Trophoblast cell (in vitro differentiated cells and primary cell): ENCODE measurements around the gene TTC39C.
"Not testable (repeated sequence)": the region's sequence is repeated elsewhere in the genome, so short reads cannot be mapped to it uniquely, and the experiment has no call there.

Experiments used
- DNase-seq, 2 donors: peaks; one replicate each; pipeline ENCODE4 v3.0.0-alpha.2; 2016
- H2AFZ ChIP-seq: 2 replicates; pipeline ENCODE4 v1.6.1; 2013; ENCODE audit warnings: low read length, moderate library complexity, mild to moderate bottlenecking; ENCODE audit not compliant: insufficient read depth, poor library complexity
- H2AK5ac ChIP-seq: 2 replicates; pipeline ENCODE4 v1.6.1; 2013; ENCODE audit warnings: mild to moderate bottlenecking, low read length
- H2BK120ac ChIP-seq: 2 replicates; pipeline ENCODE4 v1.6.1; 2013; ENCODE audit warnings: low read length, mild to moderate bottlenecking, moderate library complexity; ENCODE audit not compliant: insufficient read depth, poor library complexity
- H2BK12ac ChIP-seq: 2 replicates; pipeline ENCODE4 v1.6.1; 2013; ENCODE audit warnings: mild to moderate bottlenecking, low read length, moderate library complexity
- H2BK5ac ChIP-seq: 2 replicates; pipeline ENCODE4 v1.6.1; 2013; ENCODE audit warnings: low read length, low read depth, moderate library complexity, mild to moderate bottlenecking; ENCODE audit not compliant: poor library complexity
- H3K14ac ChIP-seq: 2 replicates; pipeline ENCODE4 v1.6.1; 2013; ENCODE audit warnings: mild to moderate bottlenecking, low read length
- H3K18ac ChIP-seq: 2 replicates; pipeline ENCODE4 v1.6.1; 2013; ENCODE audit warnings: mild to moderate bottlenecking, low read length
- H3K23ac ChIP-seq: 2 replicates; pipeline ENCODE4 v1.6.1; 2013; ENCODE audit warnings: low read length
- H3K27ac ChIP-seq: 2 replicates; pipeline ENCODE4 v1.5.1; 2013; ENCODE audit warnings: low read depth, mild to moderate bottlenecking, inconsistent platforms, low read length, moderate library complexity
- H3K27me3 ChIP-seq: 2 replicates; pipeline ENCODE4 v1.6.1; 2013; ENCODE audit warnings: inconsistent platforms, mild to moderate bottlenecking, low read length, moderate library complexity; ENCODE audit not compliant: insufficient read depth
- H3K36me3 ChIP-seq, 2 experiments: 1 replicate in 1 of 2; 2 replicates in 1 of 2; pipeline ENCODE4 v1.6.1; 2013; ENCODE audit warnings: low read length in 2 of 2, mild to moderate bottlenecking in 2 of 2, moderate library complexity in 1 of 2; ENCODE audit not compliant: insufficient read depth in 2 of 2, control insufficient read depth in 1 of 2
- H3K4ac ChIP-seq: 2 replicates; pipeline ENCODE4 v1.6.1; 2013; ENCODE audit warnings: low read depth, mild to moderate bottlenecking, low read length, moderate library complexity
- H3K4me1 ChIP-seq, 2 experiments: 1 replicate in 1 of 2; 2 replicates in 1 of 2; pipeline ENCODE4 v1.6.1; 2013; ENCODE audit warnings: low read length in 2 of 2, mild to moderate bottlenecking in 2 of 2, moderate library complexity in 1 of 2; ENCODE audit not compliant: insufficient read depth in 2 of 2, control insufficient read depth in 1 of 2
- H3K4me2 ChIP-seq: 2 replicates; pipeline ENCODE4 v1.6.1; 2013; ENCODE audit warnings: inconsistent platforms, mild to moderate bottlenecking, low read length, moderate library complexity
- H3K4me3 ChIP-seq: 2 replicates; pipeline ENCODE4 v1.5.1; 2013; ENCODE audit warnings: mild to moderate bottlenecking, low read depth, low read length, inconsistent platforms
- H3K79me1 ChIP-seq: one replicate; pipeline ENCODE4 v1.6.1; 2013; ENCODE audit warnings: low read length
- H3K79me2 ChIP-seq: 2 replicates; pipeline ENCODE4 v1.6.1; 2013; ENCODE audit warnings: low read length, mild to moderate bottlenecking; ENCODE audit not compliant: control insufficient read depth, insufficient read depth, poor library complexity
- H3K9ac ChIP-seq: 2 replicates; pipeline ENCODE4 v1.6.1; 2013; ENCODE audit warnings: mild to moderate bottlenecking, low read length
- H3K9me3 ChIP-seq: 2 replicates; pipeline ENCODE4 v1.6.1; 2013; ENCODE audit warnings: low read depth, mild to moderate bottlenecking, control low read depth, inconsistent platforms, low read length; ENCODE audit not compliant: insufficient read depth
- H4K12ac ChIP-seq: 2 replicates; pipeline ENCODE4 v1.6.1; 2013; ENCODE audit warnings: low read depth, mild to moderate bottlenecking, low read length, moderate library complexity
- H4K8ac ChIP-seq: 2 replicates; pipeline ENCODE4 v1.6.1; 2013; ENCODE audit warnings: low read depth, mild to moderate bottlenecking, low read length, moderate library complexity
- H4K91ac ChIP-seq: one replicate; pipeline ENCODE4 v1.6.1; 2013; ENCODE audit warnings: low read depth, mild to moderate bottlenecking, low read length, moderate library complexity
- WGBS: extraction: QIAGEN DNeasy Blood & Tissue Kit; methylation state at CpG from one replicate; pipeline ENCODE4 v1.1.7; 2013; ENCODE audit warnings: missing lambda C conversion rate; ENCODE audit not compliant: insufficient read length, insufficient coverage; ENCODE audit errors: extremely low coverage; 5-methylcytosine and 5-hydroxymethylcytosine counted together

Gene TTC39C

GRCh38 chr18:24074757-24075156 lies 60.2 kb downstream of the TTC39C start:
- not testable (repeated sequence) for H2AFZ ChIP-seq, H3K27me3 ChIP-seq, DNase-seq, H3K4me3 ChIP-seq, H3K79me2 ChIP-seq, H3K4ac ChIP-seq, H3K4me2 ChIP-seq, H3K4me1 ChIP-seq, H4K12ac ChIP-seq, H2AK5ac ChIP-seq, H3K23ac ChIP-seq, H3K18ac ChIP-seq, H3K27ac ChIP-seq, H3K9ac ChIP-seq, H2BK5ac ChIP-seq, H3K9me3 ChIP-seq, H3K14ac ChIP-seq, H2BK12ac ChIP-seq, H4K91ac ChIP-seq, H2BK120ac ChIP-seq, H3K36me3 ChIP-seq, H4K8ac ChIP-seq, H3K79me1 ChIP-seq
- no CpG with 5 or more reads among the region's 4 CpGs for WGBS

DNA sequence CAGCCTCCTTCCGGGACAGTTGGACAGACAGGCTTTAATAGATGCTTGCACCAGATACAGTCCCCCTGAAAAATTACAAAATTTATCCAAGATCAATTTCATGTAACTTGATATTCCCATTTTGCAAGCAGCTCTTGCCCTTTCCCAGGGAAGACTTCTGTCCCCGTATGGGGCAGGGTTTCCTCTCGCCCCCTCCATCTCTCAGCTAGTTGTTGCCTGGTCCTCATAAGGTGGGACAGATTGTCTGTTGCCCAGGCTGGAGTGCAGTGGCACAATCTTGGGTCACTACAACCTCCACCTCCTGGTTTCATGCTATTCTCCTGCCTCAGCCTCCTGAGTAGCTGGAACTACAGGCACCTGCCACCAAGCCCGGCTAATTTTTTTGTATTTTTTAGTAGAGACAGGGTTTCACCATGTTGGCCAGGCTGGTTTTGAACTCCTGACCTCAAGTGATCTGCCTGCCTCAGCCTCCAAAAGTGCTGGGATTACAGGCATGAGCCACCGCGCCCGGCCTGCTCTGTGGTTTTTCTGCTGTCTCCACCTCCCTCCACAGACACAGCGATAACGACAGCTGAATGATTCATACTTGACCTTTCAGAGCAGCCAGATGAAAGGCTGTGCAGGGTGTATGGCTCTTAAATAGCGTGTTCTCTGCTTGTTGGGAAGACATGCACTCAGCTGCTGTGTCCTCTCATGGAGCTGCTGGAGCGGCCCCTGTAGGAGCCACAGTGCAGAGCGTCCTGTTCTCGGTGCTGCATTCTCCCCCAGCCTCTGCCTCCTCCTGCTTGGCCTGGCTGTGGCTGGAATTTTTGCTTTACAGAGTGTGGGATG lies 61.4 kb downstream of the TTC39C start:
- no peak overlapping the region for H2BK5ac ChIP-seq
- no peaks in the 10 kb centered on the region for H3K27me3 ChIP-seq
- no peak overlapping the region for H3K4ac ChIP-seq
- no CpG with 5 or more reads among the region's 13 CpGs for WGBS
- H4K91ac ChIP-seq = no peak overlapping the region
- H2AK5ac ChIP-seq = no peak overlapping the region
- H3K23ac ChIP-seq = no peak overlapping the region
- peak overlapping the region; percentile 27 for H2BK12ac ChIP-seq
- no peak overlapping the region for H2AFZ ChIP-seq
- peak overlapping the region; percentile 9 for H4K8ac ChIP-seq
- H3K4me2 ChIP-seq = no peak overlapping the region
- H3K79me1 ChIP-seq = peaks cover 2% of the 10 kb centered on the region
- no peak overlapping the region for H3K9ac ChIP-seq
- no peaks in the 10 kb centered on the region for H3K79me2 ChIP-seq
- no peak overlapping the region for H3K18ac ChIP-seq
- H3K36me3 ChIP-seq = no peaks in the 10 kb centered on the region
- H3K4me3 ChIP-seq = no peak overlapping the region
- peaks cover 2% of the 10 kb centered on the region in 2 experiments for H3K4me1 ChIP-seq
- no peaks in the 10 kb centered on the region for H3K9me3 ChIP-seq
- no peak overlapping the region for H3K27ac ChIP-seq
- H3K14ac ChIP-seq = no peak overlapping the region
- peak; percentile 77 to 80 for DNase-seq
- H2BK120ac ChIP-seq = no peak overlapping the region
- H4K12ac ChIP-seq = no peak overlapping the region

GRCh38 chr18:24076950-24077349 lies 62.4 kb downstream of the TTC39C start:
- no peak overlapping the region for H3K4me2 ChIP-seq

GRCh38 chr18:24078391-24078790 lies 63.8 kb downstream of the TTC39C start:
- Histone ChIP-seq H3K14ac (no peak overlapping the region), H2BK12ac (no peak overlapping the region), H2AFZ (no peak overlapping the region), H3K4ac (no peak overlapping the region), H3K4me1 (peaks cover 2% of the 10 kb centered on the region in 2 experiments), H3K9ac (no peak overlapping the region), H4K8ac (no peak overlapping the region), H4K12ac (no peak overlapping the region), H3K23ac (no peak overlapping the region), H2BK120ac (no peak overlapping the region), H3K4me2 (no peak overlapping the region), H2AK5ac (no peak overlapping the region), H4K91ac (no peak overlapping the region), H3K4me3 (no peak overlapping the region), H3K18ac (no peak overlapping the region), H3K27me3 (no peaks in the 10 kb centered on the region), H3K79me2 (no peaks in the 10 kb centered on the region), H3K9me3 (no peaks in the 10 kb centered on the region), H3K36me3 (no peaks in the 10 kb centered on the region), H3K79me1 (peaks cover 2% of the 10 kb centered on the region), H2BK5ac (no peak overlapping the region), H3K27ac (no peak overlapping the region)
- no CpG with 5 or more reads among the region's 7 CpGs for WGBS
- no peak for DNase-seq

More at GRCh38 chr18:24076950-24077349, 62.4 kb downstream of the TTC39C start:
- Histone ChIP-seq H3K79me2 (no peaks in the 10 kb centered on the region), H3K23ac (no peak overlapping the region), H3K4me3 (no peak overlapping the region), H4K91ac (no peak overlapping the region), H2AFZ (no peak overlapping the region), H3K79me1 (peaks cover 2% of the 10 kb centered on the region), H3K27ac (no peak overlapping the region), H2BK120ac (no peak overlapping the region), H3K4ac (no peak overlapping the region), H3K14ac (no peak overlapping the region), H2BK12ac (no peak overlapping the region), H3K18ac (no peak overlapping the region), H3K36me3 (no peaks in the 10 kb centered on the region), H3K27me3 (no peaks in the 10 kb centered on the region), H4K8ac (no peak overlapping the region), H3K9ac (no peak overlapping the region), H3K9me3 (no peaks in the 10 kb centered on the region), H2BK5ac (no peak overlapping the region), H3K4me1 (peaks cover 2% of the 10 kb centered on the region in 2 experiments), H4K12ac (no peak overlapping the region), H2AK5ac (no peak overlapping the region)
- no peak for DNase-seq
- no CpG with 5 or more reads among the region's 10 CpGs for WGBS
